ENCODE results near the gene LRRC74B.

GRCh38 chr22:21051831-21052400, 6.2 kb downstream of the LRRC74B start:
- TF ChIP-seq CTCF (conservative IDR thresholded peaks at IDR 0.05) = no peak
- no peak for TF ChIP-seq EZH2 (IDR thresholded peaks at IDR 0.05; ENCODE audit: low read depth)

All from PC-9 (cell line).